Measurements from ENCODE around the gene CXCL8. TPM values are rescaled to one million over a fixed set of nuclear protein-coding genes. Genes with fewer than 3 reads are reported as not detected.

CXCL8 gene
- total RNA-seq, 1 donor from 2014 or later: 0.49 TPM

DNA sequence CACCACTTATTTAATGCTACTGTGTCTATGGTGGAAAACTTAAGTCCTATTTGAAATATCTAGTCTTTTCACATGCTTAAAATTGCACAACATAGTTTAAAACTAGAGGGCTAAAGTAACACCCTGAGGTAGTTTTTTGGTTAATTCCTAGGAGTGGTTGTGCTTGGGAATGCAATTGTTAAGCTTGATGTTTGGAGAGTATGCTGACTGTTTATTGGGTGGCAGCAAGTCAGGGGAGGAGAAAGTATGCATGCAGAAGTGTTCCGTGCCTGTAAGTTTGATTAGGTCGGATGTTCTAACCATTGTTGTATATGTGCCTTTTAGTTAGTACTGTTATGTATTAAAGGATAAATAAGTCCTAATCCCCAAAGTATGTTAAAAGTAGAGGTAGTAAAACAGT lies 40.5 kb downstream of the CXCL8 start:
- Histone ChIP-seq H3K4me3 (no peak overlapping the region), H3K27ac (no peak overlapping the region), H3K9me3 (no peaks in the 10 kb centered on the region), H3K36me3 (no peaks in the 10 kb centered on the region), H3K27me3 (no peaks in the 10 kb centered on the region), H3K4me1 (peaks cover 5% of the 10 kb centered on the region)
- TF ChIP-seq, protein P1, sequence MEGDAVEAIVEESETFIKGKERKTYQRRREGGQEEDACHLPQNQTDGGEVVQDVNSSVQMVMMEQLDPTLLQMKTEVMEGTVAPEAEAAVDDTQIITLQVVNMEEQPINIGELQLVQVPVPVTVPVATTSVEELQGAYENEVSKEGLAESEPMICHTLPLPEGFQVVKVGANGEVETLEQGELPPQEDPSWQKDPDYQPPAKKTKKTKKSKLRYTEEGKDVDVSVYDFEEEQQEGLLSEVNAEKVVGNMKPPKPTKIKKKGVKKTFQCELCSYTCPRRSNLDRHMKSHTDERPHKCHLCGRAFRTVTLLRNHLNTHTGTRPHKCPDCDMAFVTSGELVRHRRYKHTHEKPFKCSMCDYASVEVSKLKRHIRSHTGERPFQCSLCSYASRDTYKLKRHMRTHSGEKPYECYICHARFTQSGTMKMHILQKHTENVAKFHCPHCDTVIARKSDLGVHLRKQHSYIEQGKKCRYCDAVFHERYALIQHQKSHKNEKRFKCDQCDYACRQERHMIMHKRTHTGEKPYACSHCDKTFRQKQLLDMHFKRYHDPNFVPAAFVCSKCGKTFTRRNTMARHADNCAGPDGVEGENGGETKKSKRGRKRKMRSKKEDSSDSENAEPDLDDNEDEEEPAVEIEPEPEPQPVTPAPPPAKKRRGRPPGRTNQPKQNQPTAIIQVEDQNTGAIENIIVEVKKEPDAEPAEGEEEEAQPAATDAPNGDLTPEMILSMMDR (IDR thresholded peaks at IDR 0.05): no peak
- TF ChIP-seq POLR2A (IDR thresholded peaks at IDR 0.05) (no peak), POLR2AphosphoS5 (IDR thresholded peaks at IDR 0.05; ENCODE audit: insufficient read depth in 1 of 2, low read depth in 1 of 2) (no peak)
- no peak for DNase-seq (ENCODE audit: extremely low spot score in 2 of 2)
- intact Hi-C loops (cut with DNase I): no loop called here

DNA sequence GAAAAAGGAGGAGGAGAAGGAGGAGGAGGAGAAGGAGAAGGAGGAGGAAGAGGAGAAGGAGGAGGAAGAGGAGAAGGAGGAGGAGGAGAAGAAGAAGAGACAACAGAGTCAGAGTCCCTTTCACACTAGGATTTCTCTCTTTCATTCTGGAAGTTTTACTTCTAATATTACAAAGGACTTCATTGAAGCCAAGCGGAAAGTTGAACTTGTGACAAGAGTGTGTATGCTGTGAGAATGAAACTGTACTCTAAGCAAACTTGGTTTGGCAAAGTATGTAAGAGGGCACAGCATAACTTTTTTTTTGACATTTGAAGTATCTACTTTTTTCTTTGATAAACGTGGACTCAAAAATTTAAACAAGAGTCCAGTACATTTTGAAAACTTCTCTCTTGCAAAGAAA lies 48.0 kb downstream of the CXCL8 start:
- intact Hi-C loops (cut with DNase I): no loop called here
- Histone ChIP-seq H3K27ac (no peak overlapping the region), H3K4me1 (no peaks in the 10 kb centered on the region), H3K4me3 (no peak overlapping the region), H3K36me3 (no peaks in the 10 kb centered on the region), H3K9me3 (no peaks in the 10 kb centered on the region), H3K27me3 (no peaks in the 10 kb centered on the region)
- DNase-seq (ENCODE audit: extremely low spot score in 2 of 2): no peak
- TF ChIP-seq POLR2A (IDR thresholded peaks at IDR 0.05): no peak

Other genes starting within 250 kb of the CXCL8 start
- gene RASSF6, start 120.1 kb upstream of the CXCL8 start, total RNA-seq: 16.9 TPM
- 13.8 TPM for gene CXCL6, start 96.1 kb downstream of the CXCL8 start, total RNA-seq
- gene PF4V1, start 112.7 kb downstream of the CXCL8 start, total RNA-seq: not detected
- 26.3 TPM for gene CXCL1, start 128.8 kb downstream of the CXCL8 start, total RNA-seq
- 9.1 TPM for gene PF4, start 241.5 kb downstream of the CXCL8 start, total RNA-seq
- not detected for gene PPBP, start 247.6 kb downstream of the CXCL8 start, total RNA-seq